ENCODE measurements around the gene SEL1L.
"Not testable (repeated sequence)": the region's sequence is repeated elsewhere in the genome, so short reads cannot be mapped to it uniquely, and the experiment has no call there.

Gene SEL1L

DNA sequence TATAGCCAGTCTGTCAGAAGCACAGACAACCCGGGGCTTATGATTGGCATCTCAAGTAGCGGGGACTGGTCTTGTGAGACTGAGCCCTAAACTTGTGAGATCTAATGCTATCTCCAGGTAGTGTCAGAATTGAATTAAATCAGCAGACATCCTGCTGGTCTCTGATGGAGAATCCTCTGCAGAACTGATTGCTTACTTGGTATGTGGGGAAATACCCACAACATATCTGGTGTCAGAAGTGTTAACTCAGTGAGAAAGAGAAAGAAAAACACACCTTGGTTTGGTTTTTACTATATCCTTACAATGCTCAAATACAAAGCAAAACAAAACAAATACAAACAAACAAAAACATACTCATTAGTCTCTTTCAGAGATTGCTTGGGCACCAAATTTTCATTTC lies 10.0 kb downstream of the SEL1L start:
- no peak for DNase-seq

GRCh38 chr14:81523016-81523415 lies 10.6 kb downstream of the SEL1L start:
- no peak for DNase-seq

- DNase-seq, result no peak
Observed at GRCh38 chr14:81521356-81521755, 12.3 kb downstream of the SEL1L start.

DNA sequence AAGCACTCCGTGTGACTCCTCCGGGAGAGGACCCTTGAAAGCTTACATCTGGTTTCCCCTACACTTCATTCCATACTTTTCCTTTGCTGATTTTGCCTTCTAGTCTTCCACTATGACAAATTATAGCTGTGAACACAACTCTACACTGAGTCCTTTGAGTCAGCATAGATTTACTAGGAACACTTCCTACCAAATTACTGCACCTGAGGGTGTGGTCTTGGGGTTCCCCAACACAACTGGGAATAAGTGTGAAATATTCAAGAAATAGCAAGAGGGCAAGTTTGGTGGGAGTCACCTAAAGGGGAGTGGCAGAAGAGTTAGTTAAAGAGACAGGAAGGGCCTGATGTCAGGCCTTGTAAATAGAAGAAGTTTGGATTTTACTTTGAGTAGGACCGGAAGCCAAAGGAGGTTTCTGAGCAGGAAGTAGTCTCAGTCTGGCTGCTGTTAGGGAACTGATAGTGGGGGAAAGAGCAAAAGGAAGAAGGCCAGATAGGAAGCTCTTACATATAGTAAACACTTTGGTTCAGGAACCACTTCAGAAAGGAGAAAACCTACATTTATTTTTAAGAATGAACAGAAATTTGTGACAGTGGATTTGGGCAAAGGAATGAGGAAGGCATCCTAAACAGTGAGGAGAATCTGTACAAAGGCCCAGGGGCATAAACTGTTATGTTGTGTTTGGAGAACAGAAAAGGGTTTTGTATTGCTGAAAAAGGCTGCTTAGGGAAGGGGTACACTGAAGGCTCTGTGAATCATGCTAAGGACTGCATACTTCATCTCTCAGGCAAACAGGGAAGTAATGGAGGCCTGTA lies 14.2 kb downstream of the SEL1L start:
- DNase-seq, result no peak

DNA sequence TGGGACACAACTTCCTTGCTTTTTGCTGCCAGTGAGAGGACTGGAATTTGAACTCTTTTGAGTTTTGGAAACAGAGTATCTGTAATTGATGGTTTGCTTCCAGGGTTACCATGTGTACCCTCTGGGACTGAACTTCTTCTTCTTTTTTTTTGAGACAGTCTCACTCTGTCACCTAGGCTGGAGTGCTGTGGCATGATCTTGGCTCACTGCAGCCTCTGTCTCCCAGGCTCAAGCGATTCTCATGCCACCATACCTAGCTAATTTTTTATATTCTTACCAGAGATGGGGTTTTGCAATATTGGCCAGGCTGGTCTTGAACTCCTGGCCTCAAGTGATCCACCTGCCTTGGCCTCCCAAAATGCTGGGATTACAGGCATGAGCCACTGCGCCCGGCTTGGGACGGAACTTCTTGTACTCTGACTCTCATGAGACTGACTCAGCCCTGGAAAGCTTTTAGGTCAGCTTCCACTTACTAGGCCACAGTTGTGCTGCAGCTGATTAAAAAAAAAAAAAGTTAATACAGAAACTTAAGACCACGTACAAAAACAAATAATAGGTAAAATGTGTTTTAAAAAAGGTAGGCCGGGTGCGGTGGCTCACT lies 15.8 kb downstream of the SEL1L start:
- no peak for DNase-seq

DNA sequence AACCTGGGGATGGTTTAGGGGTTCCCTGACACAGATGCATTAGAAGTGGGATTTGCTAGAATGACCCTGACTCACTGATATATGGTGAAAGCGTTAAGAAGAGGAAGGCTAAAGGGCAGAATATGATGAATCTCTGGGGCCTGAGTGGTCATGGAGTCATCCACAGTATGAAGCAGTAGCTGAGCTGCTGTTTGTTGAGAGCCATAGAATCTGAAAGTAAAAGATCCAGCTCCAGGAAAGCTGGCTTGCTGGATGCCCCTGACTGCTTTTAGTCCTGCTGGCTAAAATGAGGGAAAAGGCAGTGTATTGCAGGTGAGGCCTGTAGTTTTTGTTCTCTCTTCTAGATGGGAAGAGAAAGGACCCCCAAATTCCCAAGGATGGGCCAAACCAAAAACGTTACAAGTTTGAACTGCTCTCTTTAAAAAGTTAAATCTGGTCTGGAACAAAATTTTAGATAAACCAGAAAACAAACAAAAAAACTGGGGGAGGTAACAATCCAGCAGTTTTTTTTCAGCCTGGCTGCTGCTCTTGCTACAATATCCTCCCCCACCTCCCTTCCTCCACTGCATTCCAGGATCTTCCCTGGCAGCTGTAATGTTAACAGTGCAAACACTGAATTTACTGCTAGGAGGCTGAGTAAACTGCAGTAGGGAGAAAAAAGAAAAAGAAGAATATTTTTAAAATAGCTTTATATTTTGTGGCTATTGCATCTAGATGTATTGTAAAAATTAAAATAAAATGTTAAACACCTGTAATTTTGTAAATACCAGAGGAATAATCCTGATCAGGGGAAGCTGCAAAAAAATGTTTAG lies 16.5 kb downstream of the SEL1L start:
- DNase-seq, result no peak

DNA sequence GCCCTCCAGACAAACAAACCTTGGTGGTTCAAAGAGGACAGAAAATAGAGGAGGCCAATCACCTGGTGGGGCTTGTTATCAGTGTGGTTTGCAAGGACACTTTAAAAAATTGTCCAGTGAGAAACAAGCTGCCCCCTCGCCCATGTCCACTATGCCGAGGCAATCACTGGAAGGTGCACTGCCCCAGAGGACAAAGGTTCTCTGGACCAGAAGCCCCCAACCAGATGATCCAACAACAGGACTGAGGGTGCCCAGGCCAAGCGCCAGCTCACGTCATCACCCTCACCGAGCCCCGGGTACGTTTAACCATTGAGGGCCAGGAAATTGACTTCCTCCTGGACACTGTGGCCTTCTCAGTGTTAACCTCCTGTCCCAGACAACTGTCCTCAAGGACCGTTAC lies 17.7 kb downstream of the SEL1L start:
- DNase-seq, result not testable (repeated sequence)

DNA sequence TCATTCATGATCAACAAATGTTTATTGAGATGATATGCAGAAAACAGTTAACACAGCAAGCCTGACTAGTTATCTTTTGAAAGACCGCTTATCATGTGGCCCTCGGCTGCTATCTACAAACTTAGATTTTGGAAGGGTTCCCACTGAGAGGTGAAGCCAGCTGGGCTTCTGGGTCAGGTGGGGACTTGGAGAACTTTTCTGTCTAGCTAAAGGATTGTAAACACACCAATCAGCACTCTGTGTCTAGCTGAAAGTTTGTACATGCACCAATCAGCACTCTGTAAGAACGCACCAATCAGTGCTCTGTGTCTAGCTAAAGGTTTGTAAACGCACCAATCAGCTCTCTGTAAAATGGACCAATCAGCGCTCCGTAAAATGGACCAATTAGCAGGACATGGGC lies 20.8 kb downstream of the SEL1L start:
- not testable (repeated sequence) for DNase-seq

DNA sequence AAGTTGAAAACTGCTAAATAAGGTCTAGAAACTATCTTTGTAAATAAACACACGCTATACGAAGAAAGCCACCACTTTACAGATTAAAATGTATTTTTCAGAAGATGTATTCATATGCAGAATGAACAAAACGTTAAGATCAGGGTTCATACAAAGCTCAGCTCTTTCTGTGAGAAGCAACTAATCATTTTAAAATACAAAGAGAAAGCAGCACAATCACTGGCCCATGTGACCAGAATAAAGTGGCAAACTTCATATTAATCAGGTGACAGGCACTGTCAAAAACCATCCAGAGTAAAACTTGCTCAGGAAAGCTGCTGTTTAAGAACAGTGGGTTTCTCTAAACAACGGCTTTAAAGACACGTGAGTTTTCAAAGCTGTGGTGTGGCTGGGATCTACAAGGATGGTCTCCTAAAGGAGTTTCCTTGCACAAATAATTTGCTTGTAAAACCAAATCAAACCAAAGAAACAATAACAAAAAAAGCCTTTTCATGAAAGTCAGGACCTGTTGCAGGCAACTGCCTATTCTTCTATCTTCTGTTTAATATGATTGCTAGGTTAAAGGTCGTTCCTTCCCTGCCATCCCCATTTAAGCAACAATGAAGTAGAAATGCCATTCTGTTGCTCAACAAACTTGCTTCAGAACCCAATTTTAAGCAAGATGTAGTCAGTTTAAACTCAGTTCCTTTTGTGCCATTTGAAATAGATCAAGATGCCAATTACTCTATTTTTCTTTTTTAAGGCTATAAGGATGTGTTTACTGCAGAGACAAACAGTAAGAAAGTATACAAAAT lies 22.3 kb downstream of the SEL1L start:
- DNase-seq, result no peak

GRCh38 chr14:81509838-81510452 lies 23.7 kb downstream of the SEL1L start:
- DNase-seq, result no peak

- no peak for DNase-seq
Observed at GRCh38 chr14:81509321-81509720, 24.3 kb downstream of the SEL1L start.

DNA sequence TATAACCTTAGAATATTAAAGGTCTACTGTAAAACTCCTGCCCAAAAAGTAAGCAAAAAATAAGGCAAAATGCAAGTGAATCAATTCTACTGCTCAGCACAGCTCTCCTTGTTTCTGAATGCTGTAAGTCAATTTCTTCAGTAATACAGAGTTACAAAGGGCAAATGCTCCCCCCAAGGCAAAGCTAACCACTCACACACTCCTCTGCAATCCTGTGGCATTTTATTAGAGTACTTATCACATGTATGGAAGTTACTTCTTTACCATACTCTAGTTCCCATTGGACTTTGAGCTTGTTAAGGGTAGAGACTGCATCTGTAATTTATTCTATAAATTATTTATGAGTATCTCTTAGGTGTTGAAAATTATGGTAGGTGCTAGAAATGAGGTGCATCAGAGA lies 27.2 kb downstream of the SEL1L start:
- no peak for DNase-seq

GRCh38 chr14:81504864-81505263 lies 28.8 kb downstream of the SEL1L start:
- DNase-seq, result no peak

DNA sequence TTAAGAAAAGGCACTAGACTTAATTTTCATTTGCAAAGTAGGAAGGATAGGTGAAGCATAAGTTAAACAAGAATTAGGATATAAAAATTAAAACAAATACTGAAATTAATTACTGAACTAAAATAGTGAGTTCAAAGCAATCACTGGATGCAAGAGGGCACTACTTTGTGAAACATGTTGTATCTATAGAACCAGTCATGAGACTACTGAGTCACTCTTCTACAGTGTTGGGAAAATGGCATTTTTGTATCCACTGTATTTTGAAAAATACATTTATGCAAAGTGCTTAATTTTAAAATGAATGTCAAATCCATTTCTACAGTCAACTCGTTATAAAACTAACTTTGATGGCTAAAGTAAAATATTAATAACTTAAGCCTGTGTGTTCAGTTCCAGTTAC lies 47.9 kb downstream of the SEL1L start:
- no peak for DNase-seq

- no peak for DNase-seq
Observed at GRCh38 chr14:81485372-81485771, 48.3 kb downstream of the SEL1L start.

GRCh38 chr14:81484120-81484519 lies 49.5 kb downstream of the SEL1L start:
- no peak for DNase-seq

- DNase-seq, result no peak
Observed at GRCh38 chr14:81480741-81481140, 52.9 kb downstream of the SEL1L start.

DNA sequence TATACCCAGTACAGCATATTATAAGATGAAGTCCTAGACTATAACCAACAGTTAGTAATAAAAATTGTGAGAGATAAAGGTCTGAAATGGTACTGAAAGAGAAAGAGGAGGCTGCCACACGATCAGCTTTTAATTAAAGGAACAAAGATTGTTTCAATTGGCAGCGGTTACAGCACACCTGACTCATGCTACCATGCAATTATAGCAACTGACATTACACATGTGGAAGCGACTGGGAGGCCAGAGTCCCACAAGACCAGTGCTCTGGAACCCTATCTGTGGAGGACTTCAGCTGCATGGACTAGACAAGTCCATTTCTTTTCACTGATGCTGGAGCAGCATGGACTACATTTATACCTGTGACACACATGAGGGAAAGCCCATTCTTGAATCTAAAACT lies 55.2 kb downstream of the SEL1L start:
- no peak for DNase-seq

DNA sequence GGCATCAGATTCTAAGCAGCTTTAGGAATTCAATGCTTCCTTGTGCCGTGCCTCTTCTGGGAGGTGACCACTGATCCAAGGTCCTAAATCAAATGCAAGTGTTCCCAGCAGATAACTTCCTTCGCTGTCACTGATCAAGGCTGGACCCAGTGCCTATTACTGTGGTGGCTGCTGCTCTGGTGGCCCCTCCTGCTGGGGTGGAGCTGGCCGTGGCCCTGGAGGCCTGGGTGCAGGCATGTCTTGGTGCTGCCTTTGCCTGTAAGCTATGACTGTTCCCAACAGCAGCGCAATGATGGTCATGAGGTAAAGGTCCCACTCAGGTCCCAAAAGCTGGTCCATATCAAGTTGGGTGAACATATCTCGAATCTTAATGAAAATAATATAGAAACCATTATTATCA lies 56.8 kb downstream of the SEL1L start:
- no peak for DNase-seq

DNA sequence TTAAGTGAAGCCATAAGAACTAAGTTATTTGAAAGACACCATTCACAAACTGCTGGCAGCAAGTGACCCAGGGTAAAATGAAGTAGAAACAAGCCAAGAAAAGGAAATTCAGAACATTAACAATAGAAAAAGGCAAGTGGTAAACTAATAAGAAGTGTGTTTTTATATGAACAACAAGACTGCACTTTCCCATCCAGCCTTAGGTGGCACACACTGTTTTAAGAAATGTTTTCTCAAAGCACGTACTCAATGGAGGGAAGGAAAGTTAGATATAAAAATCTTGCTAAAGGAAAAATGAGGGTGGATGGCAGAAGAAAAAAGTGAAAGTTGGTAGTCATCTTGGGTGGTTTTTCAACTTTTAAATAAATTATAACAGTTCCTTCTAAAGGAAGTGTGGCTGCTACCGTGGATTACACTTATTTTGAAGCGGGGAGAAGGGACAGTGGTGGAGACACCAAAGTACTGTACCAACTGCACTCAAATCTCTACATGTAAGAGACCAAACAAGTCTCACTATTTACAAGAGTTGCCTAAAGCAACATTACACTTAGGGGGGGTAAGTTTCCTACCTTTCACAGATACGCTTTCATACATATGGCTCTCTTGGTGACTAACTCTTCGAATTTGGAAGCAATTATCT lies 58.8 kb downstream of the SEL1L start:
- no peak for DNase-seq

GRCh38 chr14:81474148-81474492 lies 59.5 kb downstream of the SEL1L start:
- DNase-seq, result no peak

GRCh38 chr14:81473456-81474147 lies 60.1 kb downstream of the SEL1L start:
- no peak for DNase-seq
